Fibroblast of skin of left quadriceps (primary cell): ENCODE measurements around the gene AHSG.

Experiments used
- DNase-seq, 2 experiments: peaks; one replicate each; pipeline ENCODE4 v3.0.0-alpha.2; 2013; ENCODE audit warnings: low read depth in 2 of 2

AHSG gene

DNA sequence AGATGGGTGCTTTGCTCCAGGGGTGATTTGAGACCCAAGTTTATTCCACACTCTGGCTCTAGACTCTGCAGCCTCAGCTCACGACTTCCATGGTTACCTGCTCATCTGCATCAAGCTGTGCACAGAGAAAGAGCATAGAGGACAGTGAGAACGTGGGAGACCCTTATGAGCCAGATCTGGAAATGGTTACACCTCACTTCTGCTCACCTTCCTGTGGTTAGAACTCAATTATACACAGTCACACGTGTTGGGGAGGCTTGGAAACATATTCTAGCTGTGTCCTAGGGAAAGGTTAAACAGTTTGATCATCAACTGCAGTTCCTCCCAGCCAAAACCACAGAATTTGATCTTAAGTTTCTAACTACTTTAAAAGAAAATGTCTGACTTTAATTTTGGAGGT, 29.2 kb downstream of the AHSG start:
- DNase-seq = no peak

DNA sequence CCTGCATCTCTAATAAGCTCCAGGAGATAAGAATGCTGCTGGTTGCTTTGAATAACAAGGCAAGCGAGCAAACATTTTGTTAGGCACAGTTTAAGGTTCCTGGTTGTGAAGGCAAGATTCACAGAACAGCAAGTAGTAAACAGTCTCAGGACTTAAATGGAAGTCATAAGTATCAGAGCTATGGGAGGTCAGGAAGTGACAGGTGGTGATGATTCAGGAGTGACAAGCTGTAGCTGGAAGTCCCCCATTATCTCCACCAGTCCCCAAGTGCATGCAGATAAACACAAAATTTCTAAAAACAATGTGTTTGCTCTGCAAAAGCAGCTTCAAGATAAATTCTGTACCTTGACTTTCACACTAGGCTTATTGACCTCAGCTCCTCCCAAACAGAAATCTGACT, 30.6 kb downstream of the AHSG start:
- no peak for DNase-seq

GRCh38 chr3:186644683-186645082, 31.8 kb downstream of the AHSG start:
- DNase-seq = no peak

DNA sequence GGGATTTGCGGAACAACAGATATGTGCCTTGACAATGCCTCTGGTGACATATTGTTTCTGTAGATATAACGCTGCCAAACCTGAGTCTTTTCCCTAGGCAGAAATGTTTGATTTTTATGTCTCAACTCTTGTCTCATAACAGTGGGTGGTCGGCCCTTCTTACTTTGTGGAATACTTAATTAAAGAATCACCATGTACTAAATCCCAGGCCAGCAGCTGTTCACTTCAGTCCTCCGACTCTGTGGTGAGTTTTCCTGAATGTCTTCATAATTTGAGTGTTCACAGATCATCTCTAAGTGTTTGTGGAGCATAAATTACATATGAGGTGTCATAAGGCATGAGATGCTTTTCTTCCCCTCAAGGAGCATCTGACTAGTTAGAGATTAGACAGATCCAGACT, 33.2 kb downstream of the AHSG start:
- DNase-seq = no peak

DNA sequence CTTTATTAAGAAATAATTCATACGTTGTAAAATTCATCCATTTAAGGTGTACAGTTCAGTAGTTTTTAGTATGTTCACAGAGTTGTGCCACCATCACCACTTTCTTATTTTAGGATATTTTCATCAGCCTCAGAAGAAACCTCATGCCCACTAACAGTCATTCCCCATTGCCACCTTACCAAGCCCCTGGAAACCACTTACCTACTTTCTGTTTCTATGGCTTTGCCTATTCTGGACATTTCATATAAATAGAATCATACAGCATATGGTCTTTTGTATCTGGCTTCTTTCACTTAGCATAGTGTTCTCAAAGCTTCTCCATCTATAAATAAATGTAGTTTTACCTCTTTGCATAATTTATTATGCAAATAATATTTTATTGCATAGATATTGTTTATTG, 34.0 kb downstream of the AHSG start:
- DNase-seq = no peak

DNA sequence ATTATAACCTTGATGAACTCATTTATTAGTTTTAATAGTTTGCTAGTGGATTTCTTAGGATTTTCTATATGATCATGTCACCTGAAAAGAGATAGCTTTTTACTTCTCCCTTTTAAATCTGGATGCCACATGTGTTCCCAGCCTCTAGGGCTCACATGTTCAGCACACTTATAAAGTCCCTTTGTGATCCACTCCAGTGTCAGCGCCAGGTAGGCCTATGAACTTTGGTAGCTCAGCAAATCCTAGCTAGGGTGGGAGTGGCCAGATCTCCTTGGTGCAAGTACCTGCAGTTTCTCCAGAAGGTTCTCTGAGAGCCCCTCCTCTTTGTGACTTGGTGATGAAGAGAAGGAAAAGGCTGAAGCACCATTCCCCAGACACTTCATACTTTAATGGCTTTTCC, 36.0 kb downstream of the AHSG start:
- DNase-seq = no peak

DNA sequence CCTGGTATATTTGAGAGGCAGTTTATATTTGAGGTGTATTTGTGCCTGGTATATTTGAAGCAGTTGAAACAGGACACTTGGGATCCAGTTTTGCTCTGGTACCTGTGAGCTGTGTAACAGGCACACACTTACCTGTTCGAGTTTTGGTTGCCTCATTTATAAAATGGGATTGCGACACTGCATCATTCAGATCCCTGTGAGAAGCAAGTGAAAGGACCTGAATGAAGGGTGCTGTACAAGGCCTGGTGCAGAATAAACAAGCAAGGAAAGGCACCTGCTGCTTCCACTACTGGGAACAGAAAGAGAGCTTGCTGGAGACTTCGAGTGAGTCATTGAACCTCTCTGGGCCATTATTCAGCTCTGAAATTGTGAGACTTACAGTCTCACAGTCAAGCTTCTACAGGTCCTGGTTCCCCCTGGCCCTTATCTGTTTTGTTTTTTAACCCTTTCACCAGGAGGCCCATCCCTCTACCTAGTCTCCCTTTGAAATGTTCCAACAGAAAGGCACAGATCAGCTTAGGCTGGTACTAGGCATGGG, 38.9 kb downstream of the AHSG start:
- no peak for DNase-seq

DNA sequence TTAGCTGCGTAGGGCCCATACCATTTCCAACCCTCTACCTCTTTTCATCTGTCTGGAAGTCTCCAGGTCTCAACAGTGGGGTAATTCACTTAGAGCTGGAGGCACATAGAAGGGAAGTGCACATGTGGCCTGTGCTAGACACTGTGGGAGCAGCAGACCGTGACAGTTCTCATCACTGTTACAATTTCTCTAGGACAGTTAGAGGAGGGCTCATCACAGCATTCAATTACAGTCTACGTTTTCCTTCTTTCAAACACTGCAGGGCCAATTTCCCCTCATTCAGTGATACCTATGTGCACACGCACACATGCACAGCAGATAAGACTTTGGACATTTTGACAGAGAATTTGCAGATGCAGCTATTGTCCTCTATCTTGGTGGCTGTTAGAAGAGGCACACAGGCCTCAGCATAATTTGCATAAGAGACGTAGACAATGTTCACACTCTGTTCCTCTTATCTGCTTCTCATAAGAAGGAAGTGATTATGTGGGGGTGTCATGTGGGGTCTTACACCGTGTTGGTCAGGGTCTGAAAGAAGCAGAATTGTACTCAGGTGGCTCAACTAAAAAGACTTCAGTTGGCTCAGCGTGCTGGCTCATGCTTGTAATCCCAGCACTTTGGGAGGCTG, 40.3 kb downstream of the AHSG start:
- DNase-seq = no peak

GRCh38 chr3:186653984-186654383, 41.1 kb downstream of the AHSG start:
- DNase-seq = no peak

DNA sequence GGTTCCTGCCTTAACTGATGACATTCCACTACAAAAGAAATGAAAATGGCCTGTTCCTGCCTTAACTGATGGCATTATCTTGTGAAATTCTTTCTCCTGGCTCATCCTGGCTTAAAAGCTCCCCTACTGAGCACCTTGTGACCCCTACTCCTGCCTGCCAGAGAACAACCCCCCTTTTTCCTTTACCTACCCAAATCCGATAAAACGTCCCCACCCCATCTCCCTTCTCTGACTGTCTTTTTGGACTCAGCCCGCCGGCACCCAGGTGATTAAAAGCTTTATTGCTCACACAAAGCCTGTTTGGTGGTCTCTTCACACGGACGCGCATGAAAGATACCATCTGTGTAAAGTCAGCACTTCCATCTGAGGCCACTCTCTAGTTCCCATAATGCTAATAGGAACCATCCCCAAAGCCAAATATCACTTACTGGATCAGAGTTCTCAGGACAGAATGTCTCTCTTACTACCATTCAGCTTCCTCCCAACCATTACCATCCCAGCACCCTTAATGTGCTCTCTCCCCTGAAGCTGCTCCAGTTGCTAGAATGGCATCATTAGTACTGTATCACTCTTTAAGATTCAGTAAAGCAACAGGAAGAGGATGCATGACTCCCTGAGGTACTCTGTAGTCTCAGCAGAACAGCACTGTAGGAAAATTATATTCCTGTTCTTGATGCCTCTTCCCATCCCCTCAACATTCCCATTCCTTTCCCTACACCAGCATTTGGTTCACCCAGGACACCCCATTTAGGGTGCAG, 50.7 kb downstream of the AHSG start:
- no peak for DNase-seq

DNA sequence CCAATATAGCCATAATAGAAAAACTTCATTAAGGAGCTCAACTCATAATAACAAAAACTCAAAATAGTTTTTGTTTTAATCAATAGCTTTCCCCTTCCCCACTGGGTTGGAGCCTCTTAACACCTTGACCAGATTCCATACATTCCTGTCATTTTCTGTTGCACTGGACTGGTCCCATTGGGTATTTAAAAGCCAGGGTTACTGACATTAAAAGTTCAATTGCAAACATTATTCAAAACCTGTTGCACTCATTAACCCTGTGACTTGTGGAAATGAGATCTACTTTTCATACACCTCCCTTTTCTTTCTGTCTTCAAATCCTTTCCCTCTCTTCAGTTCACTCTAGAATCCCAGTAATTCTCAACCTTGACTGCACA, 51.2 kb downstream of the AHSG start:
- no peak for DNase-seq

GRCh38 chr3:186664506-186664905, 51.6 kb downstream of the AHSG start:
- no peak for DNase-seq

GRCh38 chr3:186665625-186666188, 52.8 kb downstream of the AHSG start, which contains the start of gene HRG:
Gene HRG, plus strand, starts transcription at chr3:186666014. Its CDS starts 18 bp downstream, at chr3:186666032.
- DNase-seq = no peak

- DNase-seq = no peak
These were observed 55.6 kb downstream of the AHSG start for GRCh38 chr3:186668426-186668825.

DNA sequence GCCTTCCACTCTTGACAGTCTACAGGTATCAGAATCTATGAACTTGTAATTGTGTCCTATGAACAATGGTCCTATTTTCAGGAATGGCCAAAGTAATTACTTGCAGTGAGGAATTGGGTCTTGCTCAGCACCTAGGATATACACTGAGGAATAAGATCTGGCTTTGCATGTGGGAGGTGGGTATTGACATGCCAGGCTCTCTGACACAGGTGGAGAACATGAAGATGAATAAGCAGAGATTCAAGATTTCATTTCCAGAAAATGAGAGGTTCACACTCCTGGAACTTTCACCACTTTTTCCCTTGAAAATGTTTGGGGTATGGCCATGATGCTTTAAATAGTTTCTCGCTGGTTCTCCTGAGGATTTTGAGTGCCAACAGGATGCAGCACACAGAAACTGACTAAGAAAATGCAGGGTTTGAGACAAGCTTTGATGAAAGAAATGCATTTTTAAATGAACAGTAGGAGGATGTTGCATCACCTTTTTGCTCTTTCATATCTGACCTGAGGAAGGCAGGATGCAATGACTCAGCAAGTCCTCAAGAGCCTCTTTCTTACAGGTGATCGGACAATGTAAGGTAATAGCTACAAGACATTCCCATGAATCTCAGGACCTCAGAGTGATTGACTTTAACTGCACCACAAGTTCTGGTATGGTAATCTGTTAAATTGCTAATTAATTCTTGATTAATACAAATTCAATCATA, 56.7 kb downstream of the AHSG start:
- no peak for DNase-seq

DNA sequence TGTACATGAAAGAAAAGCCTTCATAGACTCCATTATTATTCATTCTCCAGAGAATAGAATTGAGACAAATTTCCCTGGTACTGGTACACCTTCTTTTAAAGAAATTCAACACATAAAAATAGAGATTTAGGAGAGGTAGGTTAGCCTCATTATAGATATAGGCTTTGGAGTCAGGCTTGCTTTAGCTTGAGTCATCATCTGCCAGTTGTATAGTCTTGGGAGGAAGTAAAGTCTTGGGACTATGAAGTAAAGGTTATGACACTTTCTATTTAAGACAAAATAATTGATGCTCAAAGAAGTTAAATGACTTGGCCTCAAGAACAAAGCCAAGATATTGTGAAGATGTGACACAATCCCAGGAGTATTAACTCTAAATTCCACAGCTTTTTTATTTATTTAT, 57.3 kb downstream of the AHSG start:
- DNase-seq = no peak
